Measurements from ENCODE around the gene NTRK2. TPM values are rescaled to one million over a fixed set of nuclear protein-coding genes. Genes with fewer than 3 reads are reported as not detected.

The NTRK2 gene
- total RNA-seq, 4 donors from 2014 or later, result 2.9 to 15.9 (median 8.4) TPM

DNA sequence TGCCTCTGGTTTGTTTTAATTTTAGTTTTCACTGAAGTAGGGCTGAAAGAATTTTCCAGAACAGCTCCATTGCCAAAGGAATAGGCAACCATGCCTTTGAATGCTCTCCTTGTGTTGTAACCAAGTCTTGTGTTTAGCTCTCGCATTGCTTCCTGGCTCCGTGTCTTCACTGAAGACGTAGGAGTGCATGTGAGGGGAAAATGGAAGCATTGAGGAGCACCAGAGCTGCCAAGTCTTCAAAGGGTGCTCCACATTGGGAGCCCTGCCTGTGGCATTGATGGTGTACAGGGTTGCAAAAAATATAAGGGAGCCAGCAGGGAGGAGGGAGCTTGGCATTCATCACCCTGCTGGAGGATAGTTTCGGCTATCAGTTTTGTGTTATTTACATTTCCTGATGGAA lies 86.6 kb downstream of the NTRK2 start:
- Histone ChIP-seq H3K36me3 (no peaks in the 10 kb centered on the region), H3K4me1 (peaks cover 0 to 20% (median under 1%) of the 10 kb centered on the region in 3 donors), H3K9me3 (no peaks in the 10 kb centered on the region), H3K27me3 (peaks cover 0 to 10% (median 0%) of the 10 kb centered on the region in 4 donors), H3K4me3 (no peak overlapping the region), H3K27ac (no peak overlapping the region)
- intact Hi-C loops (cut with DNase I), result no loop called here
- WGBS, 2 donors, result 73 to 84% methylated on average over 3 to 4 of the region's 4 CpGs
- TF ChIP-seq, protein P1, sequence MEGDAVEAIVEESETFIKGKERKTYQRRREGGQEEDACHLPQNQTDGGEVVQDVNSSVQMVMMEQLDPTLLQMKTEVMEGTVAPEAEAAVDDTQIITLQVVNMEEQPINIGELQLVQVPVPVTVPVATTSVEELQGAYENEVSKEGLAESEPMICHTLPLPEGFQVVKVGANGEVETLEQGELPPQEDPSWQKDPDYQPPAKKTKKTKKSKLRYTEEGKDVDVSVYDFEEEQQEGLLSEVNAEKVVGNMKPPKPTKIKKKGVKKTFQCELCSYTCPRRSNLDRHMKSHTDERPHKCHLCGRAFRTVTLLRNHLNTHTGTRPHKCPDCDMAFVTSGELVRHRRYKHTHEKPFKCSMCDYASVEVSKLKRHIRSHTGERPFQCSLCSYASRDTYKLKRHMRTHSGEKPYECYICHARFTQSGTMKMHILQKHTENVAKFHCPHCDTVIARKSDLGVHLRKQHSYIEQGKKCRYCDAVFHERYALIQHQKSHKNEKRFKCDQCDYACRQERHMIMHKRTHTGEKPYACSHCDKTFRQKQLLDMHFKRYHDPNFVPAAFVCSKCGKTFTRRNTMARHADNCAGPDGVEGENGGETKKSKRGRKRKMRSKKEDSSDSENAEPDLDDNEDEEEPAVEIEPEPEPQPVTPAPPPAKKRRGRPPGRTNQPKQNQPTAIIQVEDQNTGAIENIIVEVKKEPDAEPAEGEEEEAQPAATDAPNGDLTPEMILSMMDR (IDR thresholded peaks at IDR 0.05), result no peak
- no peak for TF ChIP-seq POLR2A (IDR thresholded peaks at IDR 0.05)
- no peak for DNase-seq

DNA sequence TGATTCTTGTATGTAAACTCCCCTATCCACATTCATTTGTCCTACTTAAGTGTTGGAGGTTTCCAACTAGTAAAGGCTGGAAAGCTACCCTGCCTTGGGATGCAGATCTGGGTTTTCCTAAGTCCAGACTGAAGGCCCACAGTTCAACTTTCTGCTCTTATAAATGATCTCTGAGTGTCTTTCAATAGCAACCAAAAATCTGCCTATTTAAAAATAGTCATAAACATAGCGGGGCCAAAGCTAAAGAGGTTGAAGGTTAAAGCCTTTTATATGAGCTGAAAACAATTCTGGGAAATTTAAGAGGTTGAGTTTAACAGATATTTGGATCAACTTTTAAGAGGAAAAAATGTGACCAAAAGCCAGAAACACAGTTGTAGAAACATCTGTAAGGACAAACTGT lies 87.2 kb downstream of the NTRK2 start:
- TF ChIP-seq POLR2A (IDR thresholded peaks at IDR 0.05), result no peak
- TF ChIP-seq, protein P1 (IDR thresholded peaks at IDR 0.05), result no peak
- H3K27ac ChIP-seq, result no peak overlapping the region

DNA sequence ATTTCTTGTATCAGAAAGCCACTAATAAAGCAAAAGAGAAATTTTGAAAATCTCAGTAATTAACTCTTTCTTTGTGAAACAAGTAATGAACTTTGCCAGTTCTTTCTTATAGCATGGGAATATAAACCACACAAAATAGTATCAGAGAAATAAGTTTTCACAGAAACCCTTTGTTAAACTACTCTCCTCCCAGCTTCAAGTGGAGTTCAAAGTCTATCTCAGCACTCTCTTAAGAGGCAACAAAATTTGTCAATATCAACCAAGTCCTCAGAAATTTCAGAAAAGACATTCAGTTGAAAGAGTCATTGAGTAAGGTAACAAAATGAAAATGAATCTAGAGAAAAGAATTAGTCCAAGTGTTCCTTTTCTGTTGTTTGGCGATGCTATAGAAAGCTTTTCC lies 89.3 kb downstream of the NTRK2 start:
- no peaks in the 10 kb centered on the region for H3K9me3 ChIP-seq
- no peak overlapping the region for H3K27ac ChIP-seq
- intact Hi-C loops (cut with DNase I), result no loop called here
- WGBS, 2 donors, result 36 to 64% methylated on average over 1 of the region's 1 CpG
- no peaks in the 10 kb centered on the region for H3K36me3 ChIP-seq
- H3K27me3 ChIP-seq, result peaks cover 0 to 5% (median 0%) of the 10 kb centered on the region in 4 donors
- TF ChIP-seq POLR2A (IDR thresholded peaks at IDR 0.05), result no peak
- TF ChIP-seq, protein P1 (IDR thresholded peaks at IDR 0.05), result no peak
- peaks cover 0 to 7% (median 0%) of the 10 kb centered on the region in 3 donors for H3K4me1 ChIP-seq
- no peak for DNase-seq
- no peak overlapping the region for H3K4me3 ChIP-seq

More for the DNA sequence above, 87.2 kb downstream of the NTRK2 start:
- peaks cover 0 to 10% (median 0%) of the 10 kb centered on the region in 4 donors for H3K27me3 ChIP-seq
- no peaks in the 10 kb centered on the region for H3K9me3 ChIP-seq
- intact Hi-C loops (cut with DNase I), result no loop called here
- no peaks in the 10 kb centered on the region for H3K36me3 ChIP-seq
- H3K4me1 ChIP-seq, result peaks cover 0 to 16% (median 0%) of the 10 kb centered on the region in 3 donors
- DNase-seq, result no peak
- 63 to 73% methylated on average over 1 of the region's 1 CpG for WGBS, 2 donors
- no peak overlapping the region for H3K4me3 ChIP-seq

DNA sequence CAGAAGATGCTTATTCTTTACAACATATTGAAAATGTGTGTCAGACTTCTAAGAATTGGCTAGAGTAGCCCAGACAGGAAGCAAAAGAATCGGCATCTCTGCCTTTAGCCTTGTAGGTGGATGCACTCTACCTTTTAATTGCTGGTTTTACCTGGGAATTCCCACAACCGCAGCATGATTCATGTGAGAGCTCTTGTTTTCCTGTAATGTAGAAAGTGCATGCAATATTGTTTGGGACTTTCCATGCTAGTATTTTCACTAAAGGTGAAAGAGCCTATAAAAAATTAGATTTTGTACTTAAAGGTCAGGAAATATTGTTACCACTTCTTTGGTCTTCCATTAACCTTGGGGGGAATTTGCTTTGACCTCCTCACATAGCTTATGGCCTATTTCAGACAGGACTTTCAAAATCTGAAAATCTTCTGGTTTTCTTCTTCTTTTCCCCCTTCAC lies 89.8 kb downstream of the NTRK2 start:
- no peak for TF ChIP-seq POLR2A (IDR thresholded peaks at IDR 0.05)
- TF ChIP-seq, protein P1 (IDR thresholded peaks at IDR 0.05), result no peak
- H3K4me1 ChIP-seq, result peaks cover 0 to 7% (median 0%) of the 10 kb centered on the region in 3 donors
- peaks cover 0 to 5% (median 0%) of the 10 kb centered on the region in 4 donors for H3K27me3 ChIP-seq

DNA sequence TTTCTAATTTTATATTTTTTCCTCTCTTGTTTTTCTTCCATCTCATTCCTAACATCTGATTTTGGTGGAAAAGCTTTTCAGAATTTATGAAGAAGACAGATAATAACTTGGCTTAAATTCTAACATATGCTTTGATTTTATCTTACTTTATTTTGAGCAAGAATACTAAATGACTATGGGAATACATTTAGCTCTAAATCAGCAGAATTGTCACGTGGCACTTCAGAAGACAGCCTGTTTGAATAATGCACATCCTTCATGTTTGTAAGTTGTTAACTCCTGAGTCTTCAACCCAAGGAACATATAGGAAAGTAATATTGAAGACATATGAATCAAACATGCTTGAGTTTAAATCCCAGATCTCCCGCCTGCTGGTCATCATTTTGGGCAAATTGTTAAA lies 90.3 kb downstream of the NTRK2 start:
- DNase-seq, result no peak
- Histone ChIP-seq H3K36me3 (no peaks in the 10 kb centered on the region), H3K27me3 (peaks cover 0 to 1% (median 0%) of the 10 kb centered on the region in 4 donors), H3K9me3 (no peaks in the 10 kb centered on the region), H3K4me3 (no peak overlapping the region), H3K27ac (no peak overlapping the region), H3K4me1 (peaks cover 0 to 7% (median 0%) of the 10 kb centered on the region in 3 donors)
- intact Hi-C loops (cut with DNase I), result no loop called here
- TF ChIP-seq, protein P1 (IDR thresholded peaks at IDR 0.05), result no peak
- TF ChIP-seq POLR2A (IDR thresholded peaks at IDR 0.05), result no peak
- WGBS, 2 donors, result 75 to 76% methylated on average over 2 of the region's 2 CpGs

More for the DNA sequence above, 89.8 kb downstream of the NTRK2 start:
- WGBS, 2 donors, result 26 to 66% methylated on average over 2 of the region's 2 CpGs
- no peak for DNase-seq
- intact Hi-C loops (cut with DNase I), result no loop called here
- Histone ChIP-seq H3K9me3 (no peaks in the 10 kb centered on the region), H3K4me3 (no peak overlapping the region), H3K27ac (no peak overlapping the region), H3K36me3 (no peaks in the 10 kb centered on the region)
